DMS 273 (cell line): Measurements from ENCODE around the gene SLC39A13.
A peak's percentile ranks its signal among the peaks of the same experiment; 100 is the strongest.

Experiments used
- DNase-seq: peaks from one replicate; lab custom pipeline; 2025; ENCODE audit not compliant: unreplicated experiment; lab: John Stamatoyannopoulos, UW

Gene SLC39A13

GRCh38 chr11:47400768-47401279, 7.6 kb upstream of the SLC39A13 start:
- no peak for DNase-seq

- no peak for DNase-seq
These were observed 5.3 kb upstream of the SLC39A13 start for GRCh38 chr11:47403135-47403534.

GRCh38 chr11:47403571-47403970, 4.8 kb upstream of the SLC39A13 start:
- DNase-seq, result no peak

- DNase-seq, result no peak
These were observed 1.3 kb upstream of the SLC39A13 start for GRCh38 chr11:47406896-47407745.

- peak; percentile 74 for DNase-seq
These were observed 429 bp downstream of the SLC39A13 start for GRCh38 chr11:47408598-47409439.

- DNase-seq, result no peak
These were observed 1.3 kb downstream of the SLC39A13 start for GRCh38 chr11:47409440-47410369.

- peak; percentile 67 for DNase-seq
These were observed 2.2 kb downstream of the SLC39A13 start for GRCh38 chr11:47410370-47411264.

- DNase-seq, result peak; percentile 61
These were observed 3.7 kb downstream of the SLC39A13 start for GRCh38 chr11:47411884-47412746.

GRCh38 chr11:47413351-47413750, 5.0 kb downstream of the SLC39A13 start:
- no peak for DNase-seq

- DNase-seq, result no peak
These were observed 5.7 kb downstream of the SLC39A13 start for GRCh38 chr11:47413908-47414684.

- no peak for DNase-seq
These were observed 6.3 kb downstream of the SLC39A13 start for GRCh38 chr11:47414685-47415070.

GRCh38 chr11:47415091-47415854, 6.9 kb downstream of the SLC39A13 start:
- DNase-seq, result no peak

GRCh38 chr11:47415949-47416472, 7.6 kb downstream of the SLC39A13 start:
- peak; percentile 73 for DNase-seq

- no peak for DNase-seq
These were observed 9.3 kb downstream of the SLC39A13 start for GRCh38 chr11:47417712-47418111.

- no peak for DNase-seq
These were observed 10.3 kb downstream of the SLC39A13 start for GRCh38 chr11:47418454-47419259.

- DNase-seq, result no peak
These were observed 17.2 kb downstream of the SLC39A13 start for GRCh38 chr11:47425611-47426010.
